Fibroblast of lung (primary cell): ENCODE measurements around the gene RING1. TPM values are rescaled to one million over a fixed set of nuclear protein-coding genes. Genes with fewer than 3 reads are reported as not detected.

ENCODE experiments used
- DNase-seq, 2 donors: peaks; one replicate each; pipeline versions ENCODE4 v3.0.0 to v3.0.0-alpha.2; 2010; ENCODE audit warnings: low read depth in 2 of 2
- H2AFZ ChIP-seq: 2 replicates; pipeline ENCODE4 v1.5.1; 2012; ENCODE audit warnings: low read length, control low read depth, inconsistent platforms
- H3K27ac ChIP-seq: 2 replicates; pipeline ENCODE4 v1.5.1; 2011; ENCODE audit warnings: low read length, control low read depth; ENCODE audit not compliant: insufficient read depth
- H3K27me3 ChIP-seq: 2 replicates; pipeline ENCODE4 v1.5.1; 2011; ENCODE audit warnings: mild to moderate bottlenecking, low read length; ENCODE audit not compliant: control insufficient read depth, insufficient read depth
- H3K36me3 ChIP-seq: 2 replicates; pipeline ENCODE4 v1.5.1; 2011; ENCODE audit warnings: low read length; ENCODE audit not compliant: control insufficient read depth, insufficient read depth
- H3K4me1 ChIP-seq: 2 replicates; pipeline ENCODE4 v1.5.1; 2011; ENCODE audit warnings: low read length; ENCODE audit not compliant: control insufficient read depth, insufficient read depth; ENCODE audit errors: extremely low read depth
- H3K4me2 ChIP-seq: 2 replicates; pipeline ENCODE4 v1.5.1; 2011; ENCODE audit warnings: low read length, control low read depth; ENCODE audit not compliant: insufficient read depth; ENCODE audit errors: extremely low read depth
- H3K4me3 ChIP-seq, 4 experiments: fragments of 200-600 bp in 1 of 4; sonication (generic) in 1 of 4; replicated peaks in 1 of 4; 2 replicates each; pipeline ENCODE4 v1.5.1; 2011 to 2016; ENCODE audit warnings: low read length in 4 of 4, low read depth in 3 of 4, mild to moderate bottlenecking in 3 of 4, control low read depth in 2 of 4, inconsistent platforms in 1 of 4, mixed read lengths in 1 of 4; ENCODE audit not compliant: insufficient read depth in 1 of 4; ENCODE audit errors: control extremely low read depth in 1 of 4
- H3K79me2 ChIP-seq: 2 replicates; pipeline ENCODE4 v1.5.1; 2012; ENCODE audit warnings: mild to moderate bottlenecking, low read length, inconsistent platforms; ENCODE audit not compliant: control insufficient read depth, insufficient read depth
- H3K9ac ChIP-seq: 2 replicates; pipeline ENCODE4 v1.5.1; 2011; ENCODE audit warnings: mild to moderate bottlenecking, low read length, control low read depth; ENCODE audit not compliant: insufficient read depth
- H3K9me3 ChIP-seq: 2 replicates; pipeline ENCODE4 v1.5.1; 2012; ENCODE audit warnings: low read depth, low read length; ENCODE audit not compliant: control insufficient read depth, insufficient read depth
- H4K20me1 ChIP-seq: 2 replicates; pipeline ENCODE4 v1.5.1; 2011; ENCODE audit warnings: low read length; ENCODE audit not compliant: control insufficient read depth, insufficient read depth; ENCODE audit errors: extremely low read depth
- EZH2 ChIP-seq: IDR thresholded peaks from 2 replicates; pipeline ENCODE4 v1.5.1; 2012; ENCODE audit warnings: low read length, control low read depth, mild to moderate bottlenecking; ENCODE audit errors: missing control alignments
- polyA plus RNA-seq, 2 donors: library from polyadenylated mRNA; depleted of rRNA in 1 of 2; stranded (reverse) in 1 of 2; unstranded in 1 of 2; fragments of >200 nt; gene quantifications; 2 replicates each; pipeline ENCODE4 v1.2.1, GENCODE V29; 2011 to 2012; ENCODE audit warnings: missing spikeins in 1 of 2
- total RNA-seq: library from RNA; depleted of rRNA; stranded (reverse); fragments of >200 nt; gene quantifications from 2 replicates; pipeline ENCODE4 v1.2.1, GENCODE V29; 2014
- TF ChIP-seq, protein P1 (sequence below), 2 donors: IDR thresholded peaks in 1 of 2; conservative IDR thresholded peaks in 1 of 2; 1 replicate in 1 of 2; 2 replicates in 1 of 2; pipeline ENCODE4 v1.5.1; 2011 to 2012; ENCODE audit warnings: low read length in 2 of 2, control low read depth in 1 of 2, inconsistent platforms in 1 of 2, low read depth in 1 of 2, mild to moderate bottlenecking in 1 of 2

The RING1 gene
- total and polyA plus RNA-seq, 2 donors (not counting 1 experiment from before 2014, with no cell fraction given), result 24.7 to 30.6 TPM

DNA sequence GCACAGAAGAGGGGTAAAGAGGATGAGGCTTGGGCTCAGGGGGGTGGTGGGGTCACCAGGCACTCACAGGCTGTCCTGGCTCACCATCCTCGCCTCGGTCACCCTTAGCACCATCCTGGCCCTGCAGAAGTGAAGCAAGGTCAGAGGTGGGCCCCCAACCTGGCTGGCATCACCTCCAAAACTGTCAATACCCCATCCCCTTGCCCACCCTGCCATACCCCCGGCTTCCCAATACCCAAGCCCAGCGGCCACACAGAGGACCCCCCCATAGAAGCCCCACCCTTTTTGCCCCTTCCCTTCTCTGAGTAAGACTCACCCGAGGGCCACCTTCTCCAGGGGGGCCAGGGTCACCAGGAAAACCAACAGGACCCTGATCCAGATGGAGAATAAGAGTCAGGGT is 39.7 kb upstream of the RING1 start:
- Histone ChIP-seq H3K4me2 (no peak overlapping the region), H3K9ac (no peak overlapping the region), H2AFZ (no peak overlapping the region), H3K79me2 (no peaks in the 10 kb centered on the region), H3K4me1 (no peaks in the 10 kb centered on the region), H3K27ac (no peak overlapping the region), H3K4me3 (no peak overlapping the region), H3K27me3 (no peaks in the 10 kb centered on the region), H4K20me1 (no peaks in the 10 kb centered on the region), H3K9me3 (no peaks in the 10 kb centered on the region), H3K36me3 (no peaks in the 10 kb centered on the region)
- DNase-seq, result no peak
- TF ChIP-seq, protein P1, sequence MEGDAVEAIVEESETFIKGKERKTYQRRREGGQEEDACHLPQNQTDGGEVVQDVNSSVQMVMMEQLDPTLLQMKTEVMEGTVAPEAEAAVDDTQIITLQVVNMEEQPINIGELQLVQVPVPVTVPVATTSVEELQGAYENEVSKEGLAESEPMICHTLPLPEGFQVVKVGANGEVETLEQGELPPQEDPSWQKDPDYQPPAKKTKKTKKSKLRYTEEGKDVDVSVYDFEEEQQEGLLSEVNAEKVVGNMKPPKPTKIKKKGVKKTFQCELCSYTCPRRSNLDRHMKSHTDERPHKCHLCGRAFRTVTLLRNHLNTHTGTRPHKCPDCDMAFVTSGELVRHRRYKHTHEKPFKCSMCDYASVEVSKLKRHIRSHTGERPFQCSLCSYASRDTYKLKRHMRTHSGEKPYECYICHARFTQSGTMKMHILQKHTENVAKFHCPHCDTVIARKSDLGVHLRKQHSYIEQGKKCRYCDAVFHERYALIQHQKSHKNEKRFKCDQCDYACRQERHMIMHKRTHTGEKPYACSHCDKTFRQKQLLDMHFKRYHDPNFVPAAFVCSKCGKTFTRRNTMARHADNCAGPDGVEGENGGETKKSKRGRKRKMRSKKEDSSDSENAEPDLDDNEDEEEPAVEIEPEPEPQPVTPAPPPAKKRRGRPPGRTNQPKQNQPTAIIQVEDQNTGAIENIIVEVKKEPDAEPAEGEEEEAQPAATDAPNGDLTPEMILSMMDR (conservative IDR thresholded peaks at IDR 0.05 in 1 of 2, IDR thresholded peaks at IDR 0.05 in 1 of 2; ENCODE audit: low read depth in 1 of 2, low read length in 2 of 2), result no peak
- no peak for TF ChIP-seq EZH2

DNA sequence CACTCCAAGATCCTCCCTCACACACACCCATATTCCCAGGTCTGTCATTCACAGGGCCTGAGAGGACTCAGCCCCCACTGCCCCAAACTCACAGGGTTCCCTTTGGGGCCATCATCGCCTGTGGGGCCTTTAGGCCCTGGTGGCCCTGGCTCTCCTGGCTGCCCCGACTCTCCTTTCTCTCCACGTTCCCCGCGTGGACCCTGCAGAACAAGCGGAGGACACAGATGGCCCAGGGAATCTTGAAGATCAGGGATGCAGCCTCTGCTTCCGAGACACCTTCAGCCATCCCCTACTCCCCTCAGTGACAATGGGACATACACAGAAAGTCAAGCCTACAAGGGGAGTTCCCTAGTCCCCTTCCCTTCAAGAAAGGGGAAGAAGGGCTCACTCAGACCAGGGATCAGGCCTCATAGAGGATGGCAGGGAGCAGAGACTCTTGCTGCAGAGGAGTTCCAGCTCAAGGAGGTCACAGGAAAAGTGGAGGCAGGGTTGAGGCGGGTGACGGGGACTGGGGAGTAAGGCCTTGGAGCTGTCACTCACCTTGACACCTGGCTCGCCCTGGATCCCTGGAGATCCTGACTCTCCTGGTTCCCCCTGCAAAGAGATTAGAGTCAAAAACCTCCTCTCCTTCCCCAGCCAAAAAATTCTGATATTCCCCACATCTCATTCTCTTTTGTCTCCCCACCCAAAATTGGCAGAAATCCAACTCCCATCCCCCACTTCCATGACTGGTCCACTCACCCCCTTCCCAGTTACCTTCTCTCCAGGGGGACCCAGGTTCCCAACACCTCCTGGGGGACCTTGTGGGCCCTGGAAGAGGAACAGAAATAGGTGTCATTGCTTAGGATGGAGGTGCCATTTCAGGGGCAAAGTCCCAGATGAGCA is 38.8 kb upstream of the RING1 start:
- no peaks in the 10 kb centered on the region for H3K9me3 ChIP-seq
- no peak for DNase-seq
- TF ChIP-seq, protein P1 (conservative IDR thresholded peaks at IDR 0.05 in 1 of 2, IDR thresholded peaks at IDR 0.05 in 1 of 2; ENCODE audit: low read depth in 1 of 2, low read length in 2 of 2), result no peak
- TF ChIP-seq EZH2, result no peak

DNA sequence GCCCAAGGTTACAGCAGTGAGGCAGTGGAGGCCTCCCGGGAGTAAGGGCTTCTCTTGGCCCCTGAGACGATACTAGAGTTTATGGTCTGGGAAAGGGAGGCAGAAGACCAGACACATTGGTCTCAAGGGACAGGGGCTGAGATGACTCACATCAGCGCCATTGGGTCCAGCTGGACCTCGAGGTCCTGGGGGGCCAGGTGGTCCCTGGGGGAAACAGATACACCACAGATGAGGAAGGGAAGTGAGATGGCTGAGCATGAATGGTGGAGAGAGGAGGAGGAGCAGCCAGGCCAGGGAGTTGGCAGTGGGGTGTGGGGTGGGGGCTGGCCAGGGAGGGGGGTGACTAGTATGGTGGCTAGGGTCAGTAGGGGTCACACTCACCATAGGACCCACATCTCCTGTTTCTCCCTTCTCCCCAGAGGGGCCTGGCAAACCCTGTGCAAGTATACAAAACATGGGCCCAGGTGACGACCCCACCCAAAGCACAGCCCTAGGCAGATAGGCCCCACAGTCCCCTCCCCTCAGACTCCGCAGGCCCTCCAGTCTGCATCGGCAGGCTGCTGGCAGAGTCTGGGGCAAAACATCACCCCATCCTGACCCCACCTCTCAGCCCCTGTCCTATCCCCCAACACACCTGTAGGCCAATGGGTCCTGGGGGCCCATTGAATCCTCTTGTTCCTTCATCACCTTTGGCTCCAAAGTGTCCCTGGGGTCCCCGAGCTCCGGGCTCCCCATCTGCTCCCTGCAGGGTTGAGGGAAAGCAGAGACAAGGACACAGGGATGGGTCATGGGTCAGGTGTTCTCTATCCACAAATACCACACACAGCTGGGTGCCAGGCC is 37.9 kb upstream of the RING1 start:
- H3K27me3 ChIP-seq, result no peaks in the 10 kb centered on the region
- no peaks in the 10 kb centered on the region for H3K4me1 ChIP-seq
- TF ChIP-seq, protein P1 (conservative IDR thresholded peaks at IDR 0.05 in 1 of 2, IDR thresholded peaks at IDR 0.05 in 1 of 2; ENCODE audit: low read depth in 1 of 2, low read length in 2 of 2), result no peak
- TF ChIP-seq EZH2, result no peak
- no peaks in the 10 kb centered on the region for H3K36me3 ChIP-seq
- H4K20me1 ChIP-seq, result no peaks in the 10 kb centered on the region
- H3K9me3 ChIP-seq, result no peaks in the 10 kb centered on the region
- no peaks in the 10 kb centered on the region for H3K79me2 ChIP-seq
- no peak for DNase-seq
- H3K4me2 ChIP-seq, result no peak overlapping the region
- H2AFZ ChIP-seq, result no peak overlapping the region
- H3K9ac ChIP-seq, result no peak overlapping the region
- H3K27ac ChIP-seq, result no peak overlapping the region
- no peak overlapping the region for H3K4me3 ChIP-seq

More for the DNA sequence above, 38.8 kb upstream of the RING1 start:
- Histone ChIP-seq H3K27ac (no peak overlapping the region), H3K36me3 (no peaks in the 10 kb centered on the region), H3K27me3 (no peaks in the 10 kb centered on the region), H3K4me3 (no peak overlapping the region), H4K20me1 (no peaks in the 10 kb centered on the region), H3K4me1 (no peaks in the 10 kb centered on the region), H2AFZ (no peak overlapping the region), H3K9ac (no peak overlapping the region), H3K79me2 (no peaks in the 10 kb centered on the region), H3K4me2 (no peak overlapping the region)
